ENCODE results near the gene ENOSF1. TPM values are rescaled to one million over a fixed set of nuclear protein-coding genes. Genes with fewer than 3 reads are reported as not detected.

ENOSF1 gene
- total RNA-seq, 1 experiment from 2014 or later: 88.5 TPM

DNA sequence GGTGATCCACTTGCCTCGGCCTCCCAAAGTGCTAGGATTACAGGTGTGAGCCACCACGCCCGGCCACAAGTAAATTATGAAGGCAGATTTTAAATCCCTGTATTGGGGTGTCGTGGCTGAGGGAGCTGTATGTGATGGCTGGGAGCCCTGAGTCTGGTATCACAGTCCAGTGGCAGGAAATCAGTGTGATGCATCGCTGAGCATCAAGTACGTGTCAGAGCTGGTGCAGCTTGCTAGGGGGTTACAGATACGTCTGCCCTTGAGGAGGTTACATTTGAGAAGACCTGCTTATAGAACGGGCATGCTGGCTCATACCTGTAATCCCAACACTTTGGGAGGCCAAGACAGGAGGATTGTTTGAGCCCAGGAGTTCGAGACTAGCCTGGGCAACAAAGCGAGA lies 4.3 kb downstream of the ENOSF1 start:
- intact Hi-C loops (cut with micrococcal nuclease; ENCODE audit: unreplicated experiment): no loop called here
- DNase-seq: no peak
- TF ChIP-seq CTCF (IDR thresholded peaks at IDR 0.05; ENCODE audit: unreplicated experiment): no peak
- no peak overlapping the region for H3K27ac Mint-ChIP-seq (ENCODE audit: unreplicated experiment)
- no TSS peak for BruUV-seq (replicated peaks)
- no peaks in the 10 kb centered on the region for H3K27me3 Mint-ChIP-seq (ENCODE audit: unreplicated experiment)
- H3K9me3 Mint-ChIP-seq (ENCODE audit: low read depth, unreplicated experiment): no peaks in the 10 kb centered on the region
- peaks cover 52% of the 10 kb centered on the region for H3K36me3 Mint-ChIP-seq (ENCODE audit: insufficient read depth, unreplicated experiment)
- H3K4me1 Mint-ChIP-seq (ENCODE audit: low read depth, unreplicated experiment): peaks cover 25% of the 10 kb centered on the region
- H3K4me3 Mint-ChIP-seq (ENCODE audit: low read depth, unreplicated experiment): no peak overlapping the region
- CTCF ChIA-PET: no interaction called here

DNA sequence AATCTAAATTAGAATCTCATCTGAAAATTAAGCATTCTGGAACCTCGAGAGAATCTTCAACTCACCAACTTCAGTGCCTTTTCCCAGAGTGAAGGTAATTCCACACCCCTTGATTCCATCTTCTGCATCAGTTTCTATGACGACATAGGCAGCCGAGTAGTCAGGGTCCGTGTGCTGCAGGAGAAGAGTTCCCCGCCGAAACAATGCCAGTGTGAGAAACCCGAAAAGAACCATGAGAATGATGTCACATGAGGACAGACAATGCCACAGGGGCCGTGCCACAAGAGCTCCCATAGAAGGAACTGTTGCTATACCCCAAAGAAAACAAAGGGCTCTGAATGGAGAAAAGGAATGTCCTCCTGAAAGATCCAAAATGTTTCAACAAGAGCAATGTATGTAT lies 6.0 kb downstream of the ENOSF1 start:
- BruUV-seq (replicated peaks): no TSS peak
- H3K27me3 Mint-ChIP-seq (ENCODE audit: unreplicated experiment): no peaks in the 10 kb centered on the region
- no peak overlapping the region for H3K27ac Mint-ChIP-seq (ENCODE audit: unreplicated experiment)
- DNase-seq: no peak
- peaks cover 41% of the 10 kb centered on the region for H3K36me3 Mint-ChIP-seq (ENCODE audit: insufficient read depth, unreplicated experiment)
- no peak overlapping the region for H3K4me3 Mint-ChIP-seq (ENCODE audit: low read depth, unreplicated experiment)
- no peaks in the 10 kb centered on the region for H3K9me3 Mint-ChIP-seq (ENCODE audit: low read depth, unreplicated experiment)
- intact Hi-C loops (cut with micrococcal nuclease; ENCODE audit: unreplicated experiment): no loop called here
- CTCF ChIA-PET: no interaction called here
- no peak for TF ChIP-seq CTCF (IDR thresholded peaks at IDR 0.05; ENCODE audit: unreplicated experiment)
- peaks cover 31% of the 10 kb centered on the region for H3K4me1 Mint-ChIP-seq (ENCODE audit: low read depth, unreplicated experiment)

DNA sequence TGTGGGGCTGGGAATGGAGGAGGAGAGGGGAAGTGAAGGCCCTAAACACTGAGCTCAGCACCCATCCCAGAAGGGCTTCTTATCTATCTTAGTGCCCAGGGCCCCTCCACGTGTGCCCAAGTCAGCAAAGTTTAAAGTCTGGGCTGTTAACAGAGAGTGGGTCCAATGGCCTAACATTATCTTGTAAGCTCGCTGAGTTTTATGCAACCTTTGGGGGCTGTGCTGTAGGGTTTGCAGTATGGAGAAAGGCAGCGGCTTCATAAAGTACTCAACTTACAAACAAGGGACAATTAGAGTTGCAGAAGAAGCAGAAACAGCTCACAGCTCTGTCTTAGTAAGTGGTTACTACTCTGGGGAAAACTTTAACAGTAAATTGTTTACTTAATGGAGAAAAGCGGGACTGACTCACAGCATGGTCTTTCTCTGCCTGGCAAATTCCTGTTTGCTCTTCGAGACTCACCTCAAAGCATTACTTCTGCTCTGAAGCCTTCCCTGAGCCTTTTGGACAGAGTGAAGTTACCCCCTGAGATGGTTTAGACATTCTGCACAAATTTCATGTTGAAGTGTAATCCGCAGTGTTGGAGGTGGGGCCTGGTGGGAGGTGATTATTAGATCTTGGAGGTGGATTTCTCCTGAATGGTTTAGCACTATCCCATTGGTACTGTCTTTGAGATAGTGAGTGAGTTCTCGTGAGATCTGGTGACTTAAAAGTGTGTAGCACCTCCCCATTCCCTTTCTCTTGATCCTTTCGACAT lies 9.0 kb downstream of the ENOSF1 start:
- Mint-ChIP-seq H3K4me1 (ENCODE audit: low read depth, unreplicated experiment) (peaks cover 28% of the 10 kb centered on the region), H3K9me3 (ENCODE audit: low read depth, unreplicated experiment) (no peaks in the 10 kb centered on the region), H3K27me3 (ENCODE audit: unreplicated experiment) (no peaks in the 10 kb centered on the region), H3K27ac (ENCODE audit: unreplicated experiment) (peak overlapping the region; percentile 68), H3K4me3 (ENCODE audit: low read depth, unreplicated experiment) (peak overlapping the region; percentile 37), H3K36me3 (ENCODE audit: insufficient read depth, unreplicated experiment) (peaks cover 38% of the 10 kb centered on the region)
- DNase-seq: no peak
- intact Hi-C loops (cut with micrococcal nuclease; ENCODE audit: unreplicated experiment): loop anchor here (5.0 kb wide), 1 partner anchor 416 kb away; no protein-coding TSS in a partner anchor
- no TSS peak for BruUV-seq (replicated peaks)
- no peak for TF ChIP-seq CTCF (IDR thresholded peaks at IDR 0.05; ENCODE audit: unreplicated experiment)
- CTCF ChIA-PET: interaction anchor here (0.9 kb wide), 2 partner anchors 9 to 109 kb away, joined by 3 to 4 read pairs; partner anchors contain the start of gene ENOSF1

DNA sequence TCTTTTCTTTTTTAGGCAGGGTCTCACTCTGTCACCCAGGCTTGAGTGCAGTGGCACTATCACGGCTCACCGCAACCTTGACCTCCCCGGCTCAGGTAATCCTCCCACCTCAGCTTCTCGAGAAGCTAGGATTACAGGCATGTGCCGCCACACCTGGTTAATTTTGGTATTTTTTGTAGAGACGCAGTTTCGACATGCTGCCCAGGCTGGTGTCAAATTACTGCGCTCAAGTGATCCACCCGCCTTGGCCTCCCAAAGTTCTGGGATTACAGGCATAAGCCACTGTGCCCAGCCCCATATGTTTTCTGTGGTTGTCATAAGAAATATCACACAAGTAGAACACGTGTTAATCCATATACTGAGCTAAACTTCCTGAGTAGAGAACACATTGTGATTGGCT lies 14.6 kb downstream of the ENOSF1 start:
- peaks cover 31% of the 10 kb centered on the region for H3K36me3 Mint-ChIP-seq (ENCODE audit: insufficient read depth, unreplicated experiment)
- no peak overlapping the region for H3K4me3 Mint-ChIP-seq (ENCODE audit: low read depth, unreplicated experiment)
- CTCF ChIA-PET: interaction anchor here (0.9 kb wide), 1 partner anchor 19 kb away, joined by 3 read pairs; no protein-coding TSS in a partner anchor
- no peaks in the 10 kb centered on the region for H3K9me3 Mint-ChIP-seq (ENCODE audit: low read depth, unreplicated experiment)
- no peak for DNase-seq
- TF ChIP-seq CTCF (IDR thresholded peaks at IDR 0.05; ENCODE audit: unreplicated experiment): no peak
- H3K4me1 Mint-ChIP-seq (ENCODE audit: low read depth, unreplicated experiment): peaks cover 10% of the 10 kb centered on the region
- intact Hi-C loops (cut with micrococcal nuclease; ENCODE audit: unreplicated experiment): no loop called here
- no peaks in the 10 kb centered on the region for H3K27me3 Mint-ChIP-seq (ENCODE audit: unreplicated experiment)
- H3K27ac Mint-ChIP-seq (ENCODE audit: unreplicated experiment): no peak overlapping the region
- BruUV-seq (replicated peaks): no TSS peak
